Measurements from ENCODE around the gene PAM.
"Not testable (repeated sequence)": the region's sequence is repeated elsewhere in the genome, so short reads cannot be mapped to it uniquely, and the experiment has no call there.

The PAM gene

DNA sequence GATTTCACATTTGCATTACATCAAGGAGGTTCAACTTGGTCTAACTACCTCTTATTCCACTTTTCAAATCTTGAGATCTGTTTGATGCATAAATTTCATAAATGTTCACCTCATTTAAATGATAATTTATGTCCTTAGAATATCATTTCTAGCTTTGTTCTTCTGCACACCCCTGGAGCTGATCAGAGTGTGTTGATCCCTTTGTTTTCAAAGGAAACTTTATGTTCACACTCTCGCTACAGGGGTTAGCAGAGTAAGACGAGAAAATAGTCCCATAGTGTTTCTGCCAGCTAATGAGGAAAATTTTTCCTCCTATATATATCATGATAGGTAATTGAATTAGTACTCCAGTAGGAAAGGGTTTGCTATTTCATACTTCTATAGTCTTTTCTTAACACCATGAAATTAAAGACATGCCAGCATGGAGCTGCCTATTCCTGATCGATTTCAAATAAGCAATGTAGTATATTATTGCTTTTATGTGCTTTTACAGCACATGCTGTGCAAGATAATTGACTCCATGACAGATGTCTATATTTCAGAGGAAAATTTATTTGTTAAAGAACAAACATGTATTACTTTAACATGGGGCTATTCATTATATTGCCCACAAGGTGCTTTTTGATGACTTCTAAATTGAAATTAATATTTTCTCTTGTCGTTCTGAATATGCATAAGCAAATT, 4.8 kb upstream of the PAM start:
- Histone ChIP-seq H3K9me2 (replicated peaks; ENCODE audit: insufficient read depth, low read length) (no peaks in the 10 kb centered on the region), H3K9me3 (ENCODE audit: insufficient read depth, low read length) (no peaks in the 10 kb centered on the region), H3K4me3 (ENCODE audit: insufficient read depth, low read length, poor library complexity, severe bottlenecking) (no peak overlapping the region), H4K20me1 (ENCODE audit: low read depth, low read length) (no peaks in the 10 kb centered on the region), H2AFZ (ENCODE audit: low read depth, low read length, severe bottlenecking) (no peak overlapping the region), H3F3A (ENCODE audit: insufficient read depth) (no peaks in the 10 kb centered on the region), H3K27me3 (ENCODE audit: low read length) (no peaks in the 10 kb centered on the region), H3K36me3 (ENCODE audit: low read length) (no peaks in the 10 kb centered on the region), H3K9ac (ENCODE audit: low read length) (no peak overlapping the region), H3K4me2 (ENCODE audit: low read depth, low read length, poor library complexity, severe bottlenecking) (no peak overlapping the region), H3K79me2 (ENCODE audit: insufficient read depth, low read length) (no peaks in the 10 kb centered on the region), H3K27ac (ENCODE audit: low read depth, low read length) (no peak overlapping the region)
- no peak for TF ChIP-seq EZH2phosphoT487 (conservative IDR thresholded peaks at IDR 0.05; ENCODE audit: low read length)
- TF ChIP-seq, protein P1, sequence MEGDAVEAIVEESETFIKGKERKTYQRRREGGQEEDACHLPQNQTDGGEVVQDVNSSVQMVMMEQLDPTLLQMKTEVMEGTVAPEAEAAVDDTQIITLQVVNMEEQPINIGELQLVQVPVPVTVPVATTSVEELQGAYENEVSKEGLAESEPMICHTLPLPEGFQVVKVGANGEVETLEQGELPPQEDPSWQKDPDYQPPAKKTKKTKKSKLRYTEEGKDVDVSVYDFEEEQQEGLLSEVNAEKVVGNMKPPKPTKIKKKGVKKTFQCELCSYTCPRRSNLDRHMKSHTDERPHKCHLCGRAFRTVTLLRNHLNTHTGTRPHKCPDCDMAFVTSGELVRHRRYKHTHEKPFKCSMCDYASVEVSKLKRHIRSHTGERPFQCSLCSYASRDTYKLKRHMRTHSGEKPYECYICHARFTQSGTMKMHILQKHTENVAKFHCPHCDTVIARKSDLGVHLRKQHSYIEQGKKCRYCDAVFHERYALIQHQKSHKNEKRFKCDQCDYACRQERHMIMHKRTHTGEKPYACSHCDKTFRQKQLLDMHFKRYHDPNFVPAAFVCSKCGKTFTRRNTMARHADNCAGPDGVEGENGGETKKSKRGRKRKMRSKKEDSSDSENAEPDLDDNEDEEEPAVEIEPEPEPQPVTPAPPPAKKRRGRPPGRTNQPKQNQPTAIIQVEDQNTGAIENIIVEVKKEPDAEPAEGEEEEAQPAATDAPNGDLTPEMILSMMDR (IDR thresholded peaks at IDR 0.05; ENCODE audit: insufficient read depth, low read length, poor library complexity, severe bottlenecking) = no peak

DNA sequence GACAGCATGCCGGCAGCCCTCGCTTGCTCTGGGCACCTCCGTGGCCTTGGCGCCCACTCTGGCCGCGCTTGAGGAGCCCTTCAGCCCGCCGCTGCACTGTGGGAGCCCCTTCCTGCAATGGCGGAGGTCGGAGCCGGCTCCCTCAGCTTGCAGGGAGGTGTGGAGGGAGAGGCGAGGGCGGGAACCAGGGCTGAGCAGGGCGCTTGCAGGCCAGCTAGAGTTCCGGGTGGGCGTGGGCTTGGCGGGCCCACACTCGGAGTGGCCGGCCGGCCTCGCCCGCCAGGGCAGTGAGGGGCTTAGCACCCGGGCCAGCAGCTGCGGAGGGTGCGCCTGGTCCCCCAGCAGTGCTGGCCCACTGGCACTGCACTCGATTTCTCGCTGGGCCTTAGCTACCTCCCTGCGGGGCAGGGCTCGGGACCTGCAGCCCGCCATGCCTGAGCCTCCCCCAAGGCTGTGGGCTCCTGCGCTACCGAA, 3.2 kb upstream of the PAM start:
- H4K20me1 ChIP-seq (ENCODE audit: low read depth, low read length); H3K27ac ChIP-seq (ENCODE audit: low read depth, low read length); H3K36me3 ChIP-seq (ENCODE audit: low read length); H3K4me2 ChIP-seq (ENCODE audit: low read depth, low read length, poor library complexity, severe bottlenecking); H3K9me3 ChIP-seq (ENCODE audit: insufficient read depth, low read length); H3K9ac ChIP-seq (ENCODE audit: low read length); H3K79me2 ChIP-seq (ENCODE audit: insufficient read depth, low read length); H3F3A ChIP-seq (ENCODE audit: insufficient read depth); H3K27me3 ChIP-seq (ENCODE audit: low read length); H3K4me3 ChIP-seq (ENCODE audit: insufficient read depth, low read length, poor library complexity, severe bottlenecking); H2AFZ ChIP-seq (ENCODE audit: low read depth, low read length, severe bottlenecking); H3K9me2 ChIP-seq (replicated peaks; ENCODE audit: insufficient read depth, low read length): not testable (repeated sequence)

DNA sequence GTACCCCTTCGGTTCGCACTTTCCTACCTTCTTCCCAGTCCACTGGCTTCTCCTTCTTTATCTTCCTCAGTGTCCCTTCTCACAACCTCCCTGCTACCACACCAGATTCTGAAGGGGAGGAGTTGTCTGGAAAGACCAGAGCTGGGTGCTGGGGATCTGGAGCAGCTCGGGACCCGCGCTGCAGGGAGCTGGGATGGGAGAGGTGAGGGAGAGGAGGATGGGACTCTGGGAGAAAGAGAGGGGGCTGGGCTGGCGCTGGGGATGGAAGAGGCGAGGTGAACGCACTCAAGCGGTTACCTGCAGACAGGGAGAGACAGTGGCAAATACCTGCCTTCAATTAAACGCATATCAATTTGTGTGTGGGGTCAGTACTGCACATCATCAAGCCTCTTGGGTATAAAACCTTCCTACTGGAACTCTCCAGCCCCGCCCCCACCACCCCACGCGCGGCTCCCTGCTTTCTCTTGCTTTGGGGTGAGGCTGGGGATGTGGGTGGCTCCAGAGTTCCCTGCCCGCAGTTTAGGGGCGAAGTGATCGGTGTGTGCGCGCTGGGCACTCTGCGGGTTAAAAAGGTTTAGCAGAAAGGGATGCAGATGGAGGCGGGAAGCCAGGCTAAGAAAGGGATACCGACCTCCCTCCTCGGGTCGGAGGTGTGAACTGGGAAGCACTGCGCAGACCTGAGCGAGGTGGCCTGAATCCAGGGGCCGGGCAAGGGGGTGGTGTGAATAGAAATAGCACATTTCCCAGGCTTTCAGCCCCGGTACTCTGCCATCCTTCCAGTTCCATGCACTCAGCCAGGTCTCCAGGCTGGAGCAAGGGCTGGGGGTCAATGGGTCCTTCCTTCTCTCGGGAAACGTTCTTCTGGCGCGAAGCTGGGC, 977 bp upstream of the PAM start:
- TF ChIP-seq, protein P1 (IDR thresholded peaks at IDR 0.05; ENCODE audit: insufficient read depth, low read length, poor library complexity, severe bottlenecking) = no peak
- TF ChIP-seq EZH2phosphoT487 (conservative IDR thresholded peaks at IDR 0.05; ENCODE audit: low read length) = no peak
- peak overlapping the region; percentile 53 for H3K4me3 ChIP-seq (ENCODE audit: insufficient read depth, low read length, poor library complexity, severe bottlenecking)
- peak overlapping the region; percentile 70 for H2AFZ ChIP-seq (ENCODE audit: low read depth, low read length, severe bottlenecking)
- no peaks in the 10 kb centered on the region for H3K36me3 ChIP-seq (ENCODE audit: low read length)
- no peaks in the 10 kb centered on the region for H3K79me2 ChIP-seq (ENCODE audit: insufficient read depth, low read length)
- H3K9me3 ChIP-seq (ENCODE audit: insufficient read depth, low read length) = no peaks in the 10 kb centered on the region
- H3K9me2 ChIP-seq (replicated peaks; ENCODE audit: insufficient read depth, low read length) = no peaks in the 10 kb centered on the region
- peak overlapping the region; percentile 67 for H3K4me2 ChIP-seq (ENCODE audit: low read depth, low read length, poor library complexity, severe bottlenecking)
- H3K27me3 ChIP-seq (ENCODE audit: low read length) = no peaks in the 10 kb centered on the region
- H3F3A ChIP-seq (ENCODE audit: insufficient read depth) = no peaks in the 10 kb centered on the region
- H3K27ac ChIP-seq (ENCODE audit: low read depth, low read length) = no peak overlapping the region
- no peak overlapping the region for H3K9ac ChIP-seq (ENCODE audit: low read length)
- no peaks in the 10 kb centered on the region for H4K20me1 ChIP-seq (ENCODE audit: low read depth, low read length)
